Neural cell (in vitro differentiated cells): ENCODE measurements around the gene ERLIN1.

Experiments
- CTCF ChIP-seq: fragments of 450-650 bp; IDR thresholded peaks from 2 replicates; pipeline ENCODE4 v1.5.1; 2014; ENCODE audit warnings: antibody characterized with exemption, mild to moderate bottlenecking, moderate library complexity; ENCODE audit not compliant: poor library complexity, severe bottlenecking
- EP300 ChIP-seq: fragments of 450-650 bp; conservative IDR thresholded peaks from 2 replicates; pipeline ENCODE4 v1.6.1; 2014; ENCODE audit warnings: antibody characterized with exemption, mild to moderate bottlenecking, moderate library complexity; ENCODE audit not compliant: poor library complexity, severe bottlenecking
- EZH2 ChIP-seq: fragments of 200-600, 300-800 bp; shearing (Covaris generic), sonication (generic); IDR thresholded peaks from 2 replicates; pipeline ENCODE4 v1.6.1; 2014; ENCODE audit warnings: antibody characterized with exemption, low read length, borderline replicate concordance, mild to moderate bottlenecking; ENCODE audit not compliant: insufficient read depth, poor library complexity, severe bottlenecking
- MXI1 ChIP-seq: fragments of 450-650 bp; conservative IDR thresholded peaks from 2 replicates; pipeline ENCODE4 v1.6.1; 2014; ENCODE audit warnings: antibody characterized with exemption, mild to moderate bottlenecking; ENCODE audit not compliant: poor library complexity, severe bottlenecking
- POLR2AphosphoS5 ChIP-seq: IDR thresholded peaks from 2 replicates; pipeline ENCODE4 v1.6.1; 2012
- REST ChIP-seq: IDR thresholded peaks from 2 replicates; pipeline ENCODE4 v1.6.1; 2012; ENCODE audit warnings: borderline replicate concordance
- SMC3 ChIP-seq: fragments of 450-650 bp; conservative IDR thresholded peaks from 2 replicates; pipeline ENCODE4 v1.6.1; 2014; ENCODE audit warnings: antibody characterized with exemption, mild to moderate bottlenecking, moderate library complexity; ENCODE audit not compliant: poor library complexity
- TAF1 ChIP-seq: IDR thresholded peaks from 2 replicates; pipeline ENCODE4 v1.6.1; 2012; ENCODE audit warnings: low read depth

- TF ChIP-seq CTCF (no peak), EP300 (no peak), EZH2 (no peak), TAF1 (no peak), REST (no peak), POLR2AphosphoS5 (no peak), SMC3 (no peak), MXI1 (no peak)
Observed at GRCh38 chr10:100154666-100155065, 31.2 kb downstream of the ERLIN1 start.
